Endodermal cell (in vitro differentiated cells): ENCODE measurements around the gene DUS2. TPM values are rescaled to one million over a fixed set of nuclear protein-coding genes. Genes with fewer than 3 reads are reported as not detected.
"Not testable (repeated sequence)": the region's sequence is repeated elsewhere in the genome, so short reads cannot be mapped to it uniquely, and the experiment has no call there.

Source experiments
- DNase-seq: peaks from one replicate; pipeline ENCODE4 v3.0.0-alpha.2; 2017
- H3K27ac ChIP-seq: 2 replicates; pipeline ENCODE4 v1.5.1; 2013; ENCODE audit warnings: mild to moderate bottlenecking, low read depth, low read length, moderate library complexity
- H3K27me3 ChIP-seq: 2 replicates; pipeline ENCODE4 v1.6.1; 2013; ENCODE audit warnings: mild to moderate bottlenecking, low read length, moderate library complexity; ENCODE audit not compliant: insufficient read depth, control insufficient read depth, poor library complexity, severe bottlenecking
- H3K36me3 ChIP-seq: 2 replicates; pipeline ENCODE4 v1.7.0; 2013; ENCODE audit warnings: mild to moderate bottlenecking, low read length, moderate library complexity; ENCODE audit not compliant: control insufficient read depth, insufficient read depth
- H3K4me1 ChIP-seq: one replicate; pipeline ENCODE4 v1.7.0; 2013; ENCODE audit warnings: low read length; ENCODE audit not compliant: control insufficient read depth, insufficient read depth
- H3K4me3 ChIP-seq: 2 replicates; pipeline ENCODE4 v1.5.1; 2013; ENCODE audit warnings: mild to moderate bottlenecking, low read length, moderate library complexity
- H3K9ac ChIP-seq: 2 replicates; pipeline ENCODE4 v1.6.1; 2013; ENCODE audit warnings: mild to moderate bottlenecking, low read length, moderate library complexity; ENCODE audit not compliant: poor library complexity, severe bottlenecking; ENCODE audit errors: extremely low read depth
- H3K9me3 ChIP-seq: 2 replicates; pipeline ENCODE4 v1.6.1; 2013; ENCODE audit warnings: mild to moderate bottlenecking, low read length, moderate library complexity; ENCODE audit not compliant: control insufficient read depth
- H3K27ac Mint-ChIP-seq: 2 replicates; pipeline ENCODE4 v1.8.0; 2020; ENCODE audit warnings: mixed read lengths
- H3K27me3 Mint-ChIP-seq: 2 replicates; pipeline ENCODE4 v1.8.0; 2021; ENCODE audit warnings: mild to moderate bottlenecking, mixed read lengths; ENCODE audit not compliant: insufficient read depth
- H3K36me3 Mint-ChIP-seq: 2 replicates; pipeline ENCODE4 v1.8.0; 2020; ENCODE audit warnings: low read depth, mixed read lengths
- H3K4me1 Mint-ChIP-seq: 2 replicates; pipeline ENCODE4 v1.8.0; 2020; ENCODE audit warnings: mixed read lengths
- H3K4me3 Mint-ChIP-seq: 2 replicates; pipeline ENCODE4 v1.8.0; 2020; ENCODE audit warnings: mild to moderate bottlenecking, moderate library complexity, mixed read lengths
- H3K9me3 Mint-ChIP-seq: 2 replicates; pipeline ENCODE4 v1.8.0; 2020; ENCODE audit warnings: mild to moderate bottlenecking, mixed read lengths
- WGBS, 2 experiments: methylation state at CpG; one replicate each; pipeline versions ENCODE4 v1.1.5 to v1.1.7; 2013; ENCODE audit warnings: missing lambda C conversion rate in 2 of 2, mixed read lengths in 1 of 2; ENCODE audit not compliant: insufficient coverage in 1 of 2, insufficient read length in 1 of 2; 5-methylcytosine and 5-hydroxymethylcytosine counted together
- total RNA-seq, 2 donors: library from RNA; stranded (reverse); fragmentation: NEBNext Ultra II Directional in 1 of 2; extraction: Animal tissue kit (Norgen Biotek cat#: 25700) in 1 of 2; gene quantifications; 2 replicates in 1 of 2; 3 replicates in 1 of 2; pipeline ENCODE4 v1.2.1, GENCODE V29; 2021
- TF ChIP-seq, protein P1 (sequence below): fragments of 200-600 bp; sonication (generic); conservative IDR thresholded peaks from 2 replicates; pipeline ENCODE4 v1.5.0; 2021; ENCODE audit warnings: antibody characterized with exemption, mild to moderate bottlenecking

The DUS2 gene
- total RNA-seq, 2 donors from 2014 or later, result 23.4 to 24.0 TPM

DNA sequence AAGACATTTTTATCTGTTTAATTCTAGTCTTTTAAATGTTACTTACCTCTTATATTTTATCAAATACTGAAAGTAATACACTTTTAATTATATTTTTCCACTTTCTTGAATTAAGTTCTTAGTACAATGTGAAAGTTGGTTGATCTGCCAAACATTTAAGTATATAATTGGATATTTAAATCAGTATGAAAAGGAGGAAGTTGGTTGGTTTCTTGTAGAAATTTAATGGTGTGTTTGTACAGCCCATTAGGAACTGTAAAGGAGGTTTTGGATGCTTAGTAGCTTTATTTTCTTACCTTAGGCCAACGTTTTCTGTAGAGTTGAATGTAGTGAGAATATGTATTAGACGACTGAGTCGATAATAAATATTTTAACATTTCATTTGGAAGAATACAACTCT, 67.4 kb downstream of the DUS2 start:
- Histone ChIP-seq H3K27me3 (no peaks in the 10 kb centered on the region), H3K4me3 (no peak overlapping the region), H3K9ac (no peak overlapping the region), H3K4me1 (peaks cover 11% of the 10 kb centered on the region), H3K9me3 (no peaks in the 10 kb centered on the region), H3K36me3 (no peaks in the 10 kb centered on the region), H3K27ac (no peak overlapping the region)
- no peaks in the 10 kb centered on the region for H3K27me3 Mint-ChIP-seq
- H3K4me3 Mint-ChIP-seq, result no peak overlapping the region
- 85% methylated on average over 3 of the region's 3 CpGs; no CpG with 5 or more reads in 1 of the 2 experiments for WGBS, 2 experiments
- H3K36me3 Mint-ChIP-seq, result no peaks in the 10 kb centered on the region
- no peaks in the 10 kb centered on the region for H3K9me3 Mint-ChIP-seq
- peaks cover 32% of the 10 kb centered on the region for H3K4me1 Mint-ChIP-seq
- TF ChIP-seq, protein P1, sequence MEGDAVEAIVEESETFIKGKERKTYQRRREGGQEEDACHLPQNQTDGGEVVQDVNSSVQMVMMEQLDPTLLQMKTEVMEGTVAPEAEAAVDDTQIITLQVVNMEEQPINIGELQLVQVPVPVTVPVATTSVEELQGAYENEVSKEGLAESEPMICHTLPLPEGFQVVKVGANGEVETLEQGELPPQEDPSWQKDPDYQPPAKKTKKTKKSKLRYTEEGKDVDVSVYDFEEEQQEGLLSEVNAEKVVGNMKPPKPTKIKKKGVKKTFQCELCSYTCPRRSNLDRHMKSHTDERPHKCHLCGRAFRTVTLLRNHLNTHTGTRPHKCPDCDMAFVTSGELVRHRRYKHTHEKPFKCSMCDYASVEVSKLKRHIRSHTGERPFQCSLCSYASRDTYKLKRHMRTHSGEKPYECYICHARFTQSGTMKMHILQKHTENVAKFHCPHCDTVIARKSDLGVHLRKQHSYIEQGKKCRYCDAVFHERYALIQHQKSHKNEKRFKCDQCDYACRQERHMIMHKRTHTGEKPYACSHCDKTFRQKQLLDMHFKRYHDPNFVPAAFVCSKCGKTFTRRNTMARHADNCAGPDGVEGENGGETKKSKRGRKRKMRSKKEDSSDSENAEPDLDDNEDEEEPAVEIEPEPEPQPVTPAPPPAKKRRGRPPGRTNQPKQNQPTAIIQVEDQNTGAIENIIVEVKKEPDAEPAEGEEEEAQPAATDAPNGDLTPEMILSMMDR, result no peak
- DNase-seq, result no peak
- no peak overlapping the region for H3K27ac Mint-ChIP-seq

DNA sequence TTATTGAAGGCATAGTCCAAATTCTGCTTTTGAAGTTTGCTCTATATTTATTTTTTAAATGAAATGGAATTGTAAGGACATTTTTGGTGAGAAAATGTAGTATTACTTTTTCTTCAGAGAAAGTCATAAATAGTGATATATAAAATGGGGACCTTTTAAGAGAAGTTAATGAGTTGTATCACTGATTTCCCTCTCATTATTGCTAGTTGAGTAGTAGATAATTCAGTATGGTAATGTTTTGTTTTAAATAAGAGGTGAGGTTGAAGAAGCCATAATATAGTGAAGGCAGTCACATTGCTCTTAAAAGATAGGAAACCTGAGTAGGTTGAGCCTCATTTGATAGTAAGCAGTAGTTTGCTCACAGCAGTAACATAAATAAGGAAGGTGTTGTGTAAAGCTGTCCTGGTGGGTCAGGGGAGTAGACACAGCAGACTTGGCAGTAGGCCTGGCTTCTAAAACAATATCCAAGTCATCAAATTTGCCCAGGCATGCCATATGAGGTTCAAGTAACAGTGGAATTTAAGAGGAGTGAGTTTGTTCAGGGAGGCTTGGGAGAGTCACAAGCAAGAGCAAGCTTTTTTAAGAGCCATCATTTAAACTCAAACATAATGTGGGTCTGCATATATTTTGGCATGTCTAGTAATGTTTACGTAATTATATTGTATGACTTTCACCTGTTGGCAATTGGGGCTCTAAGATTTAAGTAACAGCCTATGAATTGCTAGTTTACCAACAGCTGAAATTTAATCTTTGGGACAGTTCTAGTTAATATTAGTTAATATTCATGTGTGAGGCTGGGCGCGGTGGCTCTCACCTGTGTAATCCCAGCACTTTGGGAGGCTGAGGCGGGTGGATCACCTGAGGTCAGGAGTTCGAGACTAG, 68.5 kb downstream of the DUS2 start:
- H3K27me3 ChIP-seq, result no peaks in the 10 kb centered on the region
- H3K9me3 ChIP-seq, result no peaks in the 10 kb centered on the region
- H3K4me1 ChIP-seq, result peaks cover 11% of the 10 kb centered on the region
- no peaks in the 10 kb centered on the region for H3K36me3 ChIP-seq
- no peaks in the 10 kb centered on the region for H3K9me3 Mint-ChIP-seq
- TF ChIP-seq, protein P1, result no peak
- H3K36me3 Mint-ChIP-seq, result no peaks in the 10 kb centered on the region
- no peak overlapping the region for H3K9ac ChIP-seq
- no peak for DNase-seq
- no peaks in the 10 kb centered on the region for H3K27me3 Mint-ChIP-seq
- no peak overlapping the region for H3K4me3 ChIP-seq
- H3K27ac ChIP-seq, result no peak overlapping the region
- WGBS, 2 experiments, result 96 to 98% methylated on average over 3 to 4 of the region's 5 CpGs
- no peak overlapping the region for H3K4me3 Mint-ChIP-seq
- H3K27ac Mint-ChIP-seq, result no peak overlapping the region
- H3K4me1 Mint-ChIP-seq, result peaks cover 32% of the 10 kb centered on the region

DNA sequence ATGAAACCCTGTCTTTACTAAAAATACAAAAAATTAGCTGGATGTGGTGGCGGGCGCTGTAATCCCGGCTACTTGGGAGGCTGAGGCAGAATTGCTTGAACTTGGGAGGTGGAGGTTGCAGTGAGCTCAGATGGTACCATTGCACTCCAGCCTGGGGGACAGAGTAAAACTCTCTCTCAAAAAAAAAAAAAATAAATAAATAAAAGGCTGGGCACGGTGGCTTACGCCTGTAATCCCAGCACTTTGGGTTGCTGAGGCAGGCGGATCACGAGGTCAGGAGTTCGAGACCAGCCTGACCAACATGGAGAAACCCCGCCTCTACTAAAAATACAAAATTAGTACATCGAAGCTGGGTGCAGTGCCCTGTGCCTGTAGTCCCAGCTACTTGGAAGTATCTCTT, 69.2 kb downstream of the DUS2 start:
- not testable (repeated sequence) for H3K36me3 ChIP-seq, DNase-seq, H3K27ac ChIP-seq, H3K4me3 ChIP-seq, H3K36me3 Mint-ChIP-seq, H3K27me3 Mint-ChIP-seq, H3K9me3 Mint-ChIP-seq, H3K27me3 ChIP-seq, H3K4me3 Mint-ChIP-seq, H3K27ac Mint-ChIP-seq, H3K9ac ChIP-seq, H3K9me3 ChIP-seq
- H3K4me1 ChIP-seq, result peaks cover 11% of the 10 kb centered on the region
- 91 to 96% methylated on average over 8 to 10 of the region's 10 CpGs for WGBS, 2 experiments
- H3K4me1 Mint-ChIP-seq, result peaks cover 29% of the 10 kb centered on the region
